Measurements from ENCODE around the gene NLRP10.

GRCh38 chr11:7936615-7937014 is 28.6 kb downstream of the NLRP10 start:
- TF ChIP-seq CTCF (conservative IDR thresholded peaks at IDR 0.05), result no peak
- TF ChIP-seq EZH2 (IDR thresholded peaks at IDR 0.05; ENCODE audit: low read depth), result no peak

All from PC-9 (cell line).